Measurements from ENCODE around the gene OPRD1. TPM values are rescaled to one million over a fixed set of nuclear protein-coding genes. Genes with fewer than 3 reads are reported as not detected.
"Not testable (repeated sequence)": the region's sequence is repeated elsewhere in the genome, so short reads cannot be mapped to it uniquely, and the experiment has no call there.

OPRD1 gene
- total RNA-seq, 2 experiments from 2014 or later: not detected

DNA sequence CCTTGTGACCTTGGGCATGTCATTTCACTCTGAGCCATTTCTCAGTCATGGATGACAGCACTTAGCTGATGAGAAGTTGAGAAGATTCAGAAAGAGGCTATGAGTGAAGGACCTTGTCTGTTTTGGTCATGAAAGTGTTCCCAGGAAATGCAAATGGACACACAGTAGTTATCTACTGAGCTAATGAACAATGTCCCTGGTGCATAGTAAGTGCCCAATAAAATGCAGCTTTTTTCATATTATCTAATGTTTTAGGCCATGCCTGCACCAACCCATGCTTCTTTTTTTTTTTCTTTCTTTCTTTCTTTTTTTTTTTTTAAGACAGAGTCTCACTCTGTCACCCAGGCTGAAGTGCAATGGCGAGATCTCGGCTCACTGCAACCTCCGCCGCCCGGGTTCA, 58.0 kb downstream of the OPRD1 start:
- ChIA-PET CTCF (interaction anchor here (1.1 kb wide), 1 partner anchor 583 kb away, joined by 3 read pairs; no protein-coding TSS in a partner anchor), POLR2A (no interaction called here)

DNA sequence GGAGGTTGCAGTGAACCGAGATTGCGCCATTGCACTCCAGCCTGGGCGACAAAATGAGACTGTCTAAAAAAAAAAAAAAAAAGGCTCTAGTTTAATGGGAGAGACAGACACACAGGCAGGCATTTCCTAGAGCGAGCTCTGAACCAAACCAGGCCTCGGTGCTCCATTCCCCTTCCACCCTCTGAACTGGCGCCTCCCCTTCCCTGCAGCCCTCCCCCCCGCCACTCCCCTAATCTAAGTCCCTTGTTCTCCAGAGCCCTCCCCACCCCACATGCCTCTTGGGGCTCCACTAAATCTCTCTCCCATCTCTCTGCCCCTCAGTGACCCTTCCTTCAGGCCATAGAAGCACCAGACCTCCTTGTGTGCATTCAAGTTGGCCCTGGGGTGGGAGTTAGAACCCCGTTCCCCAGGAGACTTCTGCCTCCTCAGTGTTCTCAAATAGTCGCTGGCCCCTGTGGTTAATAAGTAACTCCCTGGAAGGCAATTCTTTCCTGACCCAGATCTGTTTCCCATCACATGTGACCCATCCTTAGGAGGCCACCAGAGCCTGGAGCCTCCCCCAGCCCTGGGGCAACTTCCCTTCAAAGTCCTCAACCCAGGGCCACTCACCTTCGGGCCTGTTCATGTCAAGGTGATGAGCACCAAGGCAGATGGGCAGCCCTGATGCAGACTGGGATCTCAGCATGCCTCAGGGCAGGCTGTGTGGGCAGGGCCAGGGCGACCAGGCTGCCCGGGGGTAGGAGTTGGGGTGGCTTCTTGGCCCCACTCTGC, 59.8 kb downstream of the OPRD1 start:
- CTCF ChIA-PET: no interaction called here
- POLR2A ChIA-PET: no interaction called here

DNA sequence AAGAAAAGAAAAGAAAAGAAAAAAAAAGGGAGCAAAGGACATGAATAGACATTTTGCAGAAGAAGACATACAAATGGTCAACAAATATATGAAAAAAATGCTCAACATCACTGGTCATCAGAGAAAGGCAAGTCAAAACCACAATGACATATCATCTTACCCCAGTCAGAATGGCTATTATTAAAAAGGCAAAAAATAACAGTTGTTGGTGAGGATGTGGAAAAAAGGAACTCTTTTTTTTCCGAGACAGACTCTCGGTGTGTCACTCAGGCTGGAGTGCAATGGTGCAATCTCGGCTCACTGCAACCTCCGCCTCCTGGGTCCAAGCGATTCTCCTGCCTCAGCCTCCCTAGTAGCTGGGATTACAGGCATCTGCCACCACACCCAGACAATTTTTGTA, 63.2 kb downstream of the OPRD1 start:
- POLR2A ChIA-PET: not testable (repeated sequence)
- CTCF ChIA-PET: interaction anchor here (0.7 to 10.9 kb wide), 5 partner anchors 9 to 287 kb away, joined by 3 to 144 read pairs (median 20); no protein-coding TSS in a partner anchor

DNA sequence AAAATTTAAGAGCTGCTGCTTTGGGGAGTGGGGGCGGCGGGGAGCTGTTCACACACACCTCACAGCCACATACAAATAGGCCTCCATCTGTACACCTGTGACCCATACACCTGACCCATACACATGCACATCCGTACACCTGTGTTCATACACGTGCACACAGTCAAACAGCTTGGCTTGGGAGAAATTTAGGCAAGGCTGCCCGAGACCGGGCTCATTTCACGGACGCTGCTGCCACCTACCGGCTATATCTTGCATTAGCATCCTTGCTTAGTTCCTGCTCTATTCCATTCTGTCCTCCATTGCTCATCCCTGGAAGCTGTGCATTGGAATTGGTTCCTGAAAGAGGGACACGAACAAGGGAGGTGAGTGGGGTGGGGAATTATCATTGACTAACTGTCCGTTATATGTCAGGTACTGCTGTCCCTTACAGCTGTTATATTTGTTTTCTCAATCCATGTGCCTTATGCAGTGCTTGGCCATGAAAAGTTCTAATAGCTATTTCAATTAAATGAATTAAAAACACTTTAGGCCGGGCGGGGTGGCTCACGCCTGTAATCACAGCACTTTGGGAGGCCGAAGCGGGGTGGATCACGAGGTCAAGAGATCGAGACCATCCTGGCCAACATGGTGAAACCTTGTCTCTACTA, 65.3 kb downstream of the OPRD1 start:
- CTCF ChIA-PET: interaction anchor here (0.6 to 10.9 kb wide), 43 partner anchors 7 to 518 kb away, joined by 3 to 144 read pairs (median 4); partner anchors contain the start of genes PHACTR4 and YTHDF2

DNA sequence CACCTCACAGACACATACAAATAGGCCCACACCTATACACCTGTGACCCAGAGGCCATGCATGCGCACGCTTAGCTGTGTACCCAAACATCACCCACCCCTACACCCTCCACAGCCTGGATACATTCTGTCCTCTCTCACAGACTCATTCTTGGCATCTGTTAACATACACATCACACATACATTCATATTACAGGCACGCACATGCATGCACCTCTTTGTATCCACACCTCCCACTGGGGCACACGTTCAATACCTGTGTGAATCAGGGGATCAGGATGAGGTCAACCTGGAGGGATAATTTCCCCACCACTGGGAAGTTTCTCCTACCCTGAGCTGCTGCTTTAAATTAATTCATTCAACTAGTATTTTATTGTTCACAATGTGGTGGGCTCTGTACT, 66.8 kb downstream of the OPRD1 start:
- ChIA-PET CTCF (interaction anchor here (0.7 to 10.9 kb wide), 7 partner anchors 94 to 630 kb away, joined by 3 to 144 read pairs (median 10); no protein-coding TSS in a partner anchor), POLR2A (interaction anchor here (0.6 kb wide), 1 partner anchor 142 kb away, joined by 5 read pairs; the partner anchor contains the start of gene YTHDF2)

More for the DNA sequence above, 65.3 kb downstream of the OPRD1 start:
- POLR2A ChIA-PET: interaction anchor here (0.5 to 1.0 kb wide), 3 partner anchors 123 to 361 kb away, joined by 4 to 8 read pairs (median 7); no protein-coding TSS in a partner anchor

DNA sequence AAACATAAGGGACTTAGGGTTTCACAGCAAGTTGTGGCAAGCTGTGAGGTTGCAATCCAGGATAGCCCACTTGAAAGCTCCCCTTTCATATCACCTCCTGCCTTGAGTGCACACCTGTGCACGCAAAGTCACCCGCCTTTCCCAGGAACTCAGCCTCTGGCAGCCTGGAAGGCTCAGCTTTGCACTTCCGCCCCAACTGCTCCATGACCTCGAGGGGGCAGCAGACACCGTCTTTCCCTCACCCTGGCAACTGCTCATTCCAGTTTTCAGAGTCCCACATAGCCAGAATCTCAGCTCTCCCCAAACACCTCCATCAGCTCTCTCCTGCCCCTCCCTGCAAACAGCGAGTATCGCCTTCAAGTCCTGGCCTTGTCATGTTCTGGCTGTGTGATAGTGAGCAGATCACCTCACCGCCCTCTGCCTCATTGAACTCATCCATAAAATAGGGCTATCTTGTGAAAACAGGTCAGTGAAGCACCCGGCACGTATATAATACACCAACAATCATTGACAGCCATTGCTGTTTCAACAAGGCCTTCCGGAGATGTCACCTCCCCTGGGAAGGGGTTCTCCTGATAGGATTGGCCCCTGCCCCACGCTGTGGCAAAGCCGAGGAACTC, 70.1 kb downstream of the OPRD1 start:
- ChIA-PET CTCF (interaction anchor here (0.6 to 10.9 kb wide), 26 partner anchors 14 to 328 kb away, joined by 3 to 144 read pairs (median 3); no protein-coding TSS in a partner anchor), POLR2A (no interaction called here)

DNA sequence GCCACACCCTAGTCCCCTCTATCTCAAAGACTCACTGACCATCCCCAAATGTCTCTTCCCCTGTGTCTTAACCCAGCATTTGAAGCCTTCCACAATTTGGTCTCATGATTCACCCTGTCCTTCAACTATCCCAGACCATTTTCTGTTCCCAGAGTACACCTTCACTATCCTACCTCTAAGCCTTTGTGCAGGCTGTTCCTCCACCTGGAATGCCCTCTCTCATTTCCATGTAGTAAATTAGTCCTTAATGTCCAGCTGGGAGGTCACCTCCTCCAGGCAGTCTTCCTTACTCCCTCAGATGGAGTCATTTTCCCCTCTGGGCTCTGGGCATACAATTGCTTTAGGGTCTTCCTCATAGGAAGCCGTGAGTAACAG, 71.3 kb downstream of the OPRD1 start:
- ChIA-PET CTCF (interaction anchor here (0.7 to 10.9 kb wide), 3 partner anchors 54 to 150 kb away, joined by 3 to 144 read pairs (median 3); no protein-coding TSS in a partner anchor), POLR2A (no interaction called here)

DNA sequence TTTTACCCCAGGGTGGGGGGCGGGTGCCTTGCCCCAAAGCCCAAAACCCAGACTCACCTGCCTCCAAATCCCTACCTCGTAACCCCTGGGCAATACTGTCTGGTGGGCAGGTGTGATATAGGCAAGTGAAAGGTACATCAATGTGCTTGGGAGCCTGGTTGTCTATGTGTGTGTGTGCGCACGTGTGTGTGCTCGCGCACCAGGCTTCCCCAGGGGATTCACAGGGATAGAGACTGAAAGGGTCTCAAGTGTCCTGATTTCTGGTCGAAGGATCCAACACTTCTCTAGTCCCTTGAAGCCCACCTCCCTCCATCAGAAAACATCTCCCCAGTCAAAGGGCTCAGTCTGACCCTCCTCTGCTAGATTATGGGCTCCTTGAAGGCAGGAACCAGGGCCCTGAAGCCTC, 73.5 kb downstream of the OPRD1 start:
- ChIA-PET CTCF (interaction anchor here (0.6 to 10.9 kb wide), 7 partner anchors 8 to 312 kb away, joined by 3 to 144 read pairs (median 7); no protein-coding TSS in a partner anchor), POLR2A (interaction anchor here (0.5 to 1.0 kb wide), 6 partner anchors 30 to 1826 kb away, joined by 4 to 7 read pairs (median 5); no protein-coding TSS in a partner anchor)

DNA sequence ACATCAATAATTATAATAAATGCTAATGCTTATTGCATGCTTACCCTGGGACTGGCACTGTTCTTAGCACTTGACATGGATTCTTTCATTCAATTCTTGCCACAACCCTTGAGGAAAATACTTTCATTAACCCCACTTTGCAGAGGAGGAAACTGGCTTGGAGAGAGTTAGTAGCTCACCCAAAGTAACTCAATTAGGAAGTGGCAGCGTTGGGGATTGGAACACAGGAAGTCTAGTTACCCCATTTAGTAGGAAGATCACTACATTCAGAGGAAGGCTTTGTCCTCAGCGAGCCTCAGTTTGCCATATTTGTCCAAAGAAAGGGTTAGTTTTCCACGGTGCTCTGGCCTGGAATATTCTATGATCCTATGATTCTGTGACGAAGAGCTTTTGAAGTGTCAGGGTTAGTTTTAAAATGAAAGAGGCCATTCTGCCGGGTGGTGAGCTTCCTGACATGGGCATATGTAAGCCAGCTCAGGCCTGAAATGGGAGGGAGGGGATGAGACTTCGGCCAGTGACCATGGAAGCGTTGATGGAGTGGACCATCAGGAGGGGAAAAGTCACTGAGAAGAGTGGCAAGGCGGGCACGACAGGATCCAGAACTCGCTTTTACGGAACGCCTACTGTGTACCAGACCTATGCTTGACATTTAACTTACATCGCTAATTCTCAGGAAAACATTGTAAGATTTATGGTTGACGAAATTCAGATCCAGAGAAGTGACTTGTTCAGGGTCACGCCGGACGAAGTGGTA, 74.2 kb downstream of the OPRD1 start:
- CTCF ChIA-PET: interaction anchor here (1.0 to 1.9 kb wide), 2 partner anchors 9 to 77 kb away, joined by 3 to 7 read pairs; no protein-coding TSS in a partner anchor
- POLR2A ChIA-PET: interaction anchor here (0.7 kb wide), 1 partner anchor 237 kb away, joined by 3 read pairs; the partner anchor contains the start of gene RNU11

DNA sequence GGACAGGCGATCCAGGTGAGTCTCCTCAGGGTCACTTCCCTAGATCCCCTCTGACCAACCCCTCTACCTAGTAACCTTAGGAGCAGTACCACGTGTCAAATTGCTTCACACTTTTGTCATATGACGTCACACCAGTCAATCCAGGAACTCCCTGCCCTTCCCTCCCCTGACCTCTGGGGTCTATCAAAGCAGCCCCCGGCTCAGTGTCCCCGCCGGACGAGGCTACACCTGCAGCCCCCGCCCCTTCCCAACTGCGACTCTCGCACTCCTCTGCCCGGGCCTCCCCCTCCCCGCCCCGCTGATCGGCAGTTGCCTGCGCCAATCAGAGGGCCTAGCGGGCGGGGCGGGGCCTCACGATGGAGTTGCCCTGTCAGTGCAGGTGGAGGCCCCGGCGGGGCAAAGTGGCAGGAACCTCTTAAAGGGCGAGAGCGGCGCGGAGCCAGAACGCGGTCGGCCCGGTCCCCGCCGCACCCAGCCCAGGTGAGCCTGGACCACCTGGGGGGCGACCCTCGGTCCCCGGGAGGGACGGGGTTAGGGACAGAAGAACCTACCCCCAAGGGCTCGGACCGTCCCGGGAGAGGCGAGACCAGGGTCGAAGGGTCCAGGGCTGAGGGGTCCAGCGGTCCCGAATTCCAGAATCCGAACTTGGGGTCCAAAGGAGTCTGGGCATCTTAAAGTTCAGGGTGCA, 74.9 kb downstream of the OPRD1 start:
- POLR2A ChIA-PET: interaction anchor here (1.8 kb wide), 1 partner anchor 27 kb away, joined by 8 read pairs; the partner anchor contains the start of gene EPB41
- CTCF ChIA-PET: interaction anchor here (1.0 to 3.0 kb wide), 4 partner anchors 10 to 147 kb away, joined by 3 to 11 read pairs (median 4); no protein-coding TSS in a partner anchor

DNA sequence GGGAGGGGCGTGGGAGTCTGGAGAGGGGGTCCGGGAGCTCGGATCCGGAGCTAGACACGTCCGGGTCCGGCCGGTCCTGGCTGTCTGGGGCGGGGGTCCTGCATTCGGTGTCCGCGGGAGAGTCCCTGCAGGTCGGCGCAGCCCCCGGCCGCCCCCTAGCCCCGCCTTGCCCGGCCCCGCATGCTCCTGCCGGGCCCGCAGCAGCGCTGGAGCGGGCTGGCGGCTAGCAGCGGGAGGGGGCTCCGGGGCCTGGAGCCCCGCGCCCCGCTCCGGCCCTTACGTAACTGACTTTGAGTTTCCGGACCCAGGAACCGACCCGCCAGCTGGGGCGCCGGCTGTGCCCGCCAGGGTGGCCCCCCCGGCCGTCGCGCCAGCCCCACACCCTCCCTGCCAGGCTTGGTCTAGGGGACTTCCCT, 75.5 kb downstream of the OPRD1 start:
- ChIA-PET CTCF (interaction anchor here (1.3 to 3.0 kb wide), 3 partner anchors 15 to 146 kb away, joined by 4 to 11 read pairs (median 4); no protein-coding TSS in a partner anchor), POLR2A (interaction anchor here (0.9 to 1.8 kb wide), 2 partner anchors 27 to 85 kb away, joined by 3 to 8 read pairs; partner anchors contain the start of gene EPB41)

DNA sequence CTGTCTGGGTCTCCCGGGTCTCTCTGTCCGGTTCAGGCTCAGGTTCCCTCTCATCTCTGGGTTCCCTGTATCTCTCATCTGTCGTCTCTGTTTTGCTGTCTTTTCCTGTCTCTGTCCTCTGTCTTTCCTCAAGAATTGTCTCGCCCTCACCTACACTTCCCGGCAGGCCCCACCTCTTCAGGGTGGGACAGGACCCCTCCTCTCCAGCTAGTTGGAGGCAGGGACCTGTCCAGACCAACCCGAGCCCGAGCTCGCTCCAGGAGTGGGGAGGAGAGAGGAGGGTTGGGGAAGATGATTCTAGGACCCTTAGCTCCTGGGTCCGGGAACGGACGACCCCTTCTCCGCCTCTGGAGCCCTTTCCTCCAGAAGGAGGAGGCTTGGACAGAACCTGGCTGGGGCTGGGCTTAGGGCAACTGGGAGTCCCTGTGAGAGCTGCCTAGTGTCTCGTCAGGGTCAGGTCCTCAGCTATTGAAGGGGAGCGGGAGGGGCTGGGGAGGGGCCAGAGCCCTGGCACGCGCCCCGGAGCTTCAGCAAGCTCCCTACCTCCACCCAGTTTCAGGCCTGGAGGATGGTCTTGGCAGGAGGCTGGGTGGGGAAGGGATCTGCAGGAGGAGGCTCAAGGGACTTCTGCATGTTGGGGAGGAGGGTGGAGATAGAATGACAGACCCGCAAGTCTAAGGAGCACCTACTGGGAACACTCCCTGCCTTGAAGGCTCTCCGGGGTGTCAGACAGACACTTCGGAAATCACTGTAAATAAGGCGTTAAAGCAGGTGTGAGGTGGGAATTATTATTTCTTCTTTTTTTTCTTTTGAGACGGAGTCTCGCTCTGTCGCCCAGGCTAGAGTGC, 76.1 kb downstream of the OPRD1 start:
- POLR2A ChIA-PET: interaction anchor here (0.9 to 1.8 kb wide), 2 partner anchors 26 to 85 kb away, joined by 3 to 8 read pairs; partner anchors contain the start of gene EPB41
- CTCF ChIA-PET: interaction anchor here (0.5 to 3.0 kb wide), 4 partner anchors 14 to 145 kb away, joined by 3 to 11 read pairs (median 4); no protein-coding TSS in a partner anchor

DNA sequence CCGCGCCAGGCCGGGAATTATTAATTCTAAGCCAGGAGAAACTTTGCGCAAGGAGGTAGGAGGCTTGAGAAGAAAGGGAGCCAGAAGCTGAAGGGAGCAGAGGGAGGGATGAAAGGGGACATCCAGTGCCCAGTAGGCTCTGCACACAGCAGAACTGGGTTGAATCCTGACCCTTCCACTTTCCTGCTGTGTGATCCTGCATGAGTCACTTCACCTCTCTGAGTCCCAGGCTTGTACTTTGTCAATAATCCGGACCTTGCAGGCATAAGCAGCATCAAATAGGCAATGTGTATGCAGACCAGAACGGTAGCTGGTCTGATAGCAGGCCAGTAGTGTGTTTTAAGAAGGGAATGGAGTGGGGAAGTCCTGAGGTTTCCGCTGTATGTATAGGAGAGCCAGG, 76.9 kb downstream of the OPRD1 start:
- ChIA-PET CTCF (interaction anchor here (3.0 kb wide), 1 partner anchor 145 kb away, joined by 11 read pairs; no protein-coding TSS in a partner anchor), POLR2A (no interaction called here)

DNA sequence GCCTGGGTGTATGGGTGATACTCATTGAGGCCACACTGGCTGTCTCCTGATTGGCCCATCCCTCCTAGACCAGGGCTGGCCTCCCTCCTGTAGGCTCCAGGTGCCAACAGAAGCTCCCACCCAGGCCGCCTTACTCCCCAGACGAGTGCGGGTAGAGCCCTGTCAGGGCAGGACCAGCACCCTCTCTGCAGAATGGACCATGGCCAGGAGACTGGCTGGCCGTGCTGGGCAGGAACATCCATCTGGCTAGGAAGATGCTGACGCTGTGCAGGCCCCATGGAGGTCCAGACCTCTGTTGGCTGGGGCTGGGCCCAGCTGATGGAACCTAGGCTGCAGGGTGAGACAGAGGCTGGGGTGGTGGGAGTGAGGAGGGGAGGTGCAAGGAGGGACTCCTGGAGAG, 77.4 kb downstream of the OPRD1 start:
- ChIA-PET CTCF (interaction anchor here (3.0 kb wide), 1 partner anchor 144 kb away, joined by 11 read pairs; no protein-coding TSS in a partner anchor), POLR2A (interaction anchor here (0.6 kb wide), 1 partner anchor 267 kb away, joined by 6 read pairs; no protein-coding TSS in a partner anchor)

DNA sequence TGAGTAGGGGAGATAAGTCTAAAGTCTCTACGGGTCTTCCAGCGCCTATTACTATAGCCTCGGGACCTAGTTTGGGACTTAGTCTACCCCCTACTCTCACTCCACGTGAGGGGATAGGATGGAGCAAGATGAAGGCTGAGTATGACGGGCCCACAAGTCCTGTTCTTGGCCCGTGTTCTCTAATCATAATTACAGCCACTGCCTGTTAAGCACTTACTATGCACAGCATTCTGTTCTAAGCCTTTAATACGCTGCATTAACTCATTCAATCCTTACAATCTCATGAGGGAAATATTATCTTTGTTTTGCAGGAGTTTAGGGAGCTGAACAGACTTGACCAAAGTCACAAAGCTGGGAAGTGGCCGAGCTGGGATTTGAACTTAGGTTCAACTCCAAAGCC, 78.5 kb downstream of the OPRD1 start:
- CTCF ChIA-PET: interaction anchor here (1.6 to 2.2 kb wide), 3 partner anchors 13 to 312 kb away, joined by 3 to 10 read pairs (median 8); no protein-coding TSS in a partner anchor
- POLR2A ChIA-PET: no interaction called here

DNA sequence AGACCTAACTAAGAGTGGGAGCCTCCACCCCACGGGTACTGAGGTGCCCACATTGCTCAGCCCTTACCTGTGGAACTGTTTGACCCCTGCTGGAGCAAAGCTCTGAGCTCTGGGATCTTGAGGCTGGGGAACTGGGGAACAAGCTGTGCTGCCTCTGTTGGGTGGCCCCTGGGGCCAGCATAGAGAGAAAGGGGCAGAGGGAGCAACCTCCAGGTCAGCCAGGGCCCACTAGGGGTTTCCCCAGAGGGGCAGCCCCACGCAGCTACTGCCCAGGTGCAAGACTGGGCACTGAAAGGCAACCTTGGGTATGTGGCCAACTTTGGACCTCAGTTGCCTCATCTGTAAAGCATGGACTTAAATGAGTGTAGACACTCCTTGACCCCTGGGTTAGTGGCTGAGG, 78.9 kb downstream of the OPRD1 start:
- ChIA-PET POLR2A (interaction anchor here (0.9 kb wide), 1 partner anchor 8 kb away, joined by 3 read pairs; no protein-coding TSS in a partner anchor), CTCF (interaction anchor here (1.6 to 2.2 kb wide), 3 partner anchors 14 to 311 kb away, joined by 3 to 10 read pairs (median 8); no protein-coding TSS in a partner anchor)

Data from activated CD8-positive, alpha-beta memory T cell treated with anti-CD3 and anti-CD28 coated beads for 36 hours (primary cell).